MM.1S (cell line): ENCODE measurements around the gene GUCY1B1.

ENCODE experiments used
- DNase-seq: peaks from one replicate; pipeline ENCODE4 v3.0.0-alpha.2; 2015
- H2AFZ ChIP-seq: fragments of 300-600 bp; sonication (generic); 2 replicates; pipeline ENCODE4 v1.6.0; 2016; ENCODE audit warnings: antibody characterized with exemption, low read length
- H3F3A ChIP-seq: fragments of 300-600 bp; sonication (generic); 2 replicates; pipeline ENCODE4 v1.6.1; 2016; ENCODE audit warnings: mild to moderate bottlenecking, antibody characterized with exemption, low read length, moderate library complexity, mixed read lengths; ENCODE audit not compliant: insufficient read depth
- H3K27ac ChIP-seq: fragments of 300-600 bp; sonication (generic); 2 replicates; pipeline ENCODE4 v1.5.1; 2016; ENCODE audit warnings: mild to moderate bottlenecking, low read length
- H3K27me3 ChIP-seq: fragments of 300-600 bp; sonication (generic); replicated peaks from 2 replicates; pipeline ENCODE4 v1.6.0; 2016; ENCODE audit warnings: low read length; ENCODE audit not compliant: insufficient read depth
- H3K36me3 ChIP-seq: fragments of 300-600 bp; sonication (generic); replicated peaks from 2 replicates; pipeline ENCODE4 v1.6.1; 2016; ENCODE audit warnings: mild to moderate bottlenecking, low read length, mixed read lengths; ENCODE audit not compliant: insufficient read depth
- H3K4me1 ChIP-seq: fragments of 300-600 bp; sonication (generic); 2 replicates; pipeline ENCODE4 v1.6.1; 2016; ENCODE audit warnings: low read length, mixed read lengths
- H3K4me2 ChIP-seq: fragments of 300-600 bp; sonication (generic); 2 replicates; pipeline ENCODE4 v1.6.0; 2016; ENCODE audit warnings: low read depth, low read length
- H3K4me3 ChIP-seq: fragments of 300-600 bp; sonication (generic); 2 replicates; pipeline ENCODE4 v1.5.1; 2016; ENCODE audit warnings: low read length, mixed read lengths
- H3K79me2 ChIP-seq: fragments of 300-600 bp; sonication (generic); 2 replicates; pipeline ENCODE4 v1.6.1; 2016; ENCODE audit warnings: mixed run types, low read length, mixed read lengths
- H3K9ac ChIP-seq: fragments of 300-600 bp; sonication (generic); 2 replicates; pipeline ENCODE4 v1.6.1; 2016; ENCODE audit warnings: low read length, mixed read lengths
- H3K9me2 ChIP-seq: fragments of 300-600 bp; sonication (generic); replicated peaks from 2 replicates; pipeline ENCODE4 v1.6.1; 2016; ENCODE audit warnings: mild to moderate bottlenecking, low read length, mixed read lengths; ENCODE audit not compliant: insufficient read depth
- H3K9me3 ChIP-seq: fragments of 300-600 bp; sonication (generic); replicated peaks from 2 replicates; pipeline ENCODE4 v1.6.1; 2016; ENCODE audit warnings: mild to moderate bottlenecking, low read length, mixed read lengths; ENCODE audit not compliant: insufficient read depth
- H4K20me1 ChIP-seq: fragments of 300-600 bp; sonication (generic); 2 replicates; pipeline ENCODE4 v1.6.1; 2016; ENCODE audit warnings: mild to moderate bottlenecking, low read length, moderate library complexity, mixed read lengths; ENCODE audit not compliant: insufficient read depth
- CTCF ChIP-seq: fragments of 300-600 bp; sonication (generic); IDR thresholded peaks from 2 replicates; pipeline ENCODE4 v1.5.1; 2016; ENCODE audit warnings: antibody characterized with exemption, low read length, mixed read lengths
- EZH2 ChIP-seq: fragments of 300-600 bp; sonication (generic); optimal IDR thresholded peaks from 2 replicates; pipeline ENCODE3; 2017; ENCODE audit warnings: low read depth, mild to moderate bottlenecking, antibody characterized with exemption, low read length, mixed read lengths
- EZH2phosphoT487 ChIP-seq: fragments of 300-600 bp; sonication (generic); IDR thresholded peaks from 2 replicates; pipeline ENCODE4 v1.6.1; 2018; ENCODE audit warnings: antibody characterized with exemption, low read length

GUCY1B1 gene

DNA sequence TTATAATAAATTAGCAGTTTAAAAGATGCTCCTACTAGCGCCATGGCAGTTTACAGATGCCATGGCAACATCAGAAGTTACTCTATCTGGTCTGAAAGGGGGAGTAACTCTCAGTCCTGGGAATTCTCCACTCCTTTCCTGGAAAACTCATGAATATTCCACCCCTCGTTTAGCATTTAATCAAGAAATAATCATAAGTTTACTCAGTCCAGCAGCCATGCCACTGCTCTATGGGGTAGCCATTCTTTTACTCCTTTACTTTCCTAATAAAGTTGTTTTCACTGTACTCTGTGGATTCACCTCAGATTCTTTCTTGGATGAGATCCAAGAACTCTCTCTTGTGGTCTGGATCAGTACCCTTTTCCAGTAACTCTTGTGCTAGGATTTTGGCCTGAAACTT, 52.3 kb downstream of the GUCY1B1 start:
- no peak for DNase-seq
- no peak for TF ChIP-seq EZH2phosphoT487
- no peak overlapping the region for H2AFZ ChIP-seq

GRCh38 chr4:155818639-155819038, 59.8 kb downstream of the GUCY1B1 start:
- no peaks in the 10 kb centered on the region for H3K9me2 ChIP-seq
- TF ChIP-seq EZH2phosphoT487 (no peak), CTCF (no peak), EZH2 (no peak)
- H3K27me3 ChIP-seq, result no peaks in the 10 kb centered on the region
- no peak for DNase-seq
- H4K20me1 ChIP-seq, result no peaks in the 10 kb centered on the region
- H3K9me3 ChIP-seq, result no peaks in the 10 kb centered on the region
- no peak overlapping the region for H3K4me3 ChIP-seq
- no peak overlapping the region for H3K27ac ChIP-seq
- H3K36me3 ChIP-seq, result no peaks in the 10 kb centered on the region
- H3K4me2 ChIP-seq, result no peak overlapping the region
- no peaks in the 10 kb centered on the region for H3K79me2 ChIP-seq
- H3K4me1 ChIP-seq, result no peaks in the 10 kb centered on the region
- H3K9ac ChIP-seq, result no peak overlapping the region
- H2AFZ ChIP-seq, result no peak overlapping the region
- H3F3A ChIP-seq, result no peaks in the 10 kb centered on the region

More for the DNA sequence above, 52.3 kb downstream of the GUCY1B1 start:
- Histone ChIP-seq H3K4me1 (no peaks in the 10 kb centered on the region), H4K20me1 (no peaks in the 10 kb centered on the region), H3K4me3 (no peak overlapping the region), H3K27ac (no peak overlapping the region), H3K9me3 (no peaks in the 10 kb centered on the region), H3K9me2 (no peaks in the 10 kb centered on the region), H3K36me3 (no peaks in the 10 kb centered on the region), H3K27me3 (no peaks in the 10 kb centered on the region), H3F3A (no peaks in the 10 kb centered on the region), H3K79me2 (no peaks in the 10 kb centered on the region), H3K9ac (no peak overlapping the region), H3K4me2 (no peak overlapping the region)

DNA sequence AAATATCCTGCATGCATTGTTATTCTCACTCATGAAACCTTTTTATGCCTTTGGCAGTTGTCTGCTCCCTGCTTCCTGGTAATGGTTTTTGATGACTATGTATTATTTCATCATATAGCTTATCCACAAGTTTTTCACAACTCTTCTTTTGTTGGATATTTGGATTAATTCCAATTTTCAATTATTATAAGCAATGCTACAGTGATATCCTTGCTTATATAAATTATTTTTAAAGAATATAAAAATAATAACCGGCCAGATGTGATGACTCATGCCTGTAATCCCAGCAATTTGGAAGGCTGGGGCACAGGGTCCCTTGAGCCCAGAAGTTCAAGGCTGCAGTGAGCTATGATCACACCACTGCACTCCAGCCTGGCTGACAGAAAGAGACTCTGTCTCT, 60.2 kb downstream of the GUCY1B1 start:
- H3K27me3 ChIP-seq, result no peaks in the 10 kb centered on the region
- H2AFZ ChIP-seq, result no peak overlapping the region
- no peak overlapping the region for H3K4me2 ChIP-seq
- no peaks in the 10 kb centered on the region for H3K4me1 ChIP-seq
- H3F3A ChIP-seq, result no peaks in the 10 kb centered on the region
- H4K20me1 ChIP-seq, result no peaks in the 10 kb centered on the region
- no peak for DNase-seq
- H3K9ac ChIP-seq, result no peak overlapping the region
- H3K27ac ChIP-seq, result no peak overlapping the region
- no peaks in the 10 kb centered on the region for H3K79me2 ChIP-seq
- H3K36me3 ChIP-seq, result no peaks in the 10 kb centered on the region
- TF ChIP-seq EZH2, result no peak
- TF ChIP-seq CTCF, result no peak
- TF ChIP-seq EZH2phosphoT487, result no peak
- no peak overlapping the region for H3K4me3 ChIP-seq
- no peaks in the 10 kb centered on the region for H3K9me2 ChIP-seq
- no peaks in the 10 kb centered on the region for H3K9me3 ChIP-seq

- Histone ChIP-seq H3K4me1 (no peaks in the 10 kb centered on the region), H3K9ac (no peak overlapping the region), H3K27me3 (no peaks in the 10 kb centered on the region), H2AFZ (no peak overlapping the region), H4K20me1 (no peaks in the 10 kb centered on the region), H3K4me2 (no peak overlapping the region), H3F3A (no peaks in the 10 kb centered on the region), H3K9me3 (no peaks in the 10 kb centered on the region), H3K79me2 (no peaks in the 10 kb centered on the region), H3K4me3 (no peak overlapping the region), H3K9me2 (no peaks in the 10 kb centered on the region), H3K27ac (no peak overlapping the region), H3K36me3 (no peaks in the 10 kb centered on the region)
- no peak for DNase-seq
- TF ChIP-seq CTCF (no peak), EZH2phosphoT487 (no peak)
Measured at GRCh38 chr4:155820887-155821518, 62.2 kb downstream of the GUCY1B1 start.
